Naive thymus-derived CD8-positive, alpha-beta T cell (primary cell): ENCODE results near the gene DPP6. TPM values are rescaled to one million over a fixed set of nuclear protein-coding genes. Genes with fewer than 3 reads are reported as not detected.

ENCODE experiments used
- ATAC-seq, 2 donors: fragments of 150-1000 bp; cut with Tn5 transposase in 1 of 2; sonication (Bioruptor Pico), chemical (Tn5 transposase) in 1 of 2; 1 replicate in 1 of 2; 2 replicates in 1 of 2; pipeline ENCODE4 v1.10.0; 2021; ENCODE audit warnings: mild to moderate bottlenecking in 2 of 2, moderate library complexity in 2 of 2
- POLR2A ChIA-PET: fragments of 350-600 bp; sonication (Branson Sonifier 250); formaldehyde crosslinking; loops from one replicate; lab custom pipeline; 2021; ENCODE audit warnings: antibody characterized with exemption; lab: Charles Lee
- DNase-seq, 10 donors: peaks; one replicate each; pipeline versions ENCODE4 v3.0.0 to v3.0.0-alpha.2; 2020 to 2022
- H3K27ac Mint-ChIP-seq, 10 donors: one replicate each; pipeline ENCODE4 v1.8.0; 2020 to 2022; ENCODE audit warnings: mild to moderate bottlenecking in 10 of 10, mixed read lengths in 10 of 10, moderate library complexity in 4 of 10, inconsistent platforms in 1 of 10
- H3K27me3 Mint-ChIP-seq, 5 donors: one replicate each; pipeline ENCODE4 v1.8.0; 2021 to 2022; ENCODE audit warnings: mixed read lengths in 5 of 5
- H3K36me3 Mint-ChIP-seq, 3 donors: one replicate each; pipeline ENCODE4 v1.8.0; 2020 to 2022; ENCODE audit warnings: mixed read lengths in 3 of 3, mild to moderate bottlenecking in 2 of 3, inconsistent platforms in 1 of 3
- H3K4me1 Mint-ChIP-seq, 4 donors: one replicate each; pipeline ENCODE4 v1.8.0; 2021 to 2022; ENCODE audit warnings: mixed read lengths in 4 of 4
- H3K4me3 Mint-ChIP-seq, 10 donors: one replicate each; pipeline ENCODE4 v1.8.0; 2020 to 2022; ENCODE audit warnings: mild to moderate bottlenecking in 10 of 10, mixed read lengths in 10 of 10, moderate library complexity in 6 of 10, inconsistent platforms in 1 of 10
- H3K9me3 Mint-ChIP-seq, 9 donors: one replicate each; pipeline ENCODE4 v1.8.0; 2020 to 2022; ENCODE audit warnings: mixed read lengths in 9 of 9, mild to moderate bottlenecking in 3 of 9, inconsistent platforms in 1 of 9, moderate library complexity in 1 of 9
- polyA plus RNA-seq, 3 donors: library from polyadenylated mRNA; unstranded; fragments of 300-500 nt; fragmentation: Illumina TruSeq; gene quantifications; one replicate each; pipeline ENCODE4 v1.2.3, GENCODE V29; 2021
- total RNA-seq, 8 experiments: library from RNA in 2 of 8; stranded (reverse) in 2 of 8; gene quantifications; one replicate each; pipeline ENCODE4 v1.2.3 and lab custom pipeline; 2021 to 2026

DPP6 gene
- total and polyA plus RNA-seq, 5 experiments from 2014 or later = not detected

GRCh38 chr7:154304740-154305700, 252.8 kb downstream of the DPP6 start:
- Mint-ChIP-seq H3K9me3 (peaks cover 0 to 7% (median 0%) of the 10 kb centered on the region in 9 donors), H3K27me3 (peaks cover 2 to 29% (median 12%) of the 10 kb centered on the region in 5 donors), H3K36me3 (no peaks in the 10 kb centered on the region), H3K27ac (no peak overlapping the region), H3K4me3 (no peak overlapping the region), H3K4me1 (no peaks in the 10 kb centered on the region)
- DNase-seq (no peak), ATAC-seq (no peak)
- POLR2A ChIA-PET = no interaction called here

- POLR2A ChIA-PET = no interaction called here
- no peak for ATAC-seq
- H3K27ac Mint-ChIP-seq = no peak overlapping the region
- no peak for DNase-seq
- no peaks in the 10 kb centered on the region for H3K4me1 Mint-ChIP-seq
- peaks cover 0 to 7% (median 0%) of the 10 kb centered on the region in 9 donors for H3K9me3 Mint-ChIP-seq
- H3K27me3 Mint-ChIP-seq = peaks cover 2 to 29% (median 12%) of the 10 kb centered on the region in 5 donors
- H3K4me3 Mint-ChIP-seq = no peak overlapping the region
- no peaks in the 10 kb centered on the region for H3K36me3 Mint-ChIP-seq
Measured at GRCh38 chr7:154306036-154306435, 253.8 kb downstream of the DPP6 start.

- no peak overlapping the region for H3K27ac Mint-ChIP-seq
- peaks cover 2 to 28% (median 11%) of the 10 kb centered on the region in 5 donors for H3K27me3 Mint-ChIP-seq
- no peak overlapping the region for H3K4me3 Mint-ChIP-seq
- POLR2A ChIA-PET = no interaction called here
- no peaks in the 10 kb centered on the region for H3K4me1 Mint-ChIP-seq
- ATAC-seq (no peak), DNase-seq (no peak)
- H3K36me3 Mint-ChIP-seq = no peaks in the 10 kb centered on the region
- peaks cover 0 to 7% (median 2%) of the 10 kb centered on the region in 9 donors for H3K9me3 Mint-ChIP-seq
Measured at GRCh38 chr7:154308928-154309327, 256.7 kb downstream of the DPP6 start.

- H3K9me3 Mint-ChIP-seq = peaks cover 0 to 7% (median 2%) of the 10 kb centered on the region in 9 donors
- H3K4me3 Mint-ChIP-seq = no peak overlapping the region
- POLR2A ChIA-PET = no interaction called here
- DNase-seq (no peak), ATAC-seq (no peak)
- peaks cover 0 to 17% (median 6%) of the 10 kb centered on the region in 5 donors for H3K27me3 Mint-ChIP-seq
- H3K36me3 Mint-ChIP-seq = no peaks in the 10 kb centered on the region
- no peaks in the 10 kb centered on the region for H3K4me1 Mint-ChIP-seq
- H3K27ac Mint-ChIP-seq = no peak overlapping the region
Measured at GRCh38 chr7:154310114-154310513, 257.9 kb downstream of the DPP6 start.

- Mint-ChIP-seq H3K27me3 (peaks cover 0 to 5% (median 0%) of the 10 kb centered on the region in 5 donors), H3K36me3 (no peaks in the 10 kb centered on the region), H3K4me1 (no peaks in the 10 kb centered on the region), H3K4me3 (no peak overlapping the region), H3K9me3 (peaks cover 0 to 11% (median 3%) of the 10 kb centered on the region in 9 donors), H3K27ac (no peak overlapping the region)
- no peak for ATAC-seq
- POLR2A ChIA-PET = no interaction called here
- DNase-seq = no peak
Measured at GRCh38 chr7:154324196-154324595, 272.0 kb downstream of the DPP6 start.

- Mint-ChIP-seq H3K4me3 (no peak overlapping the region), H3K4me1 (no peaks in the 10 kb centered on the region), H3K27ac (no peak overlapping the region), H3K9me3 (peaks cover 2 to 17% (median 7%) of the 10 kb centered on the region in 9 donors), H3K27me3 (peaks cover 0 to 5% (median 0%) of the 10 kb centered on the region in 5 donors), H3K36me3 (no peaks in the 10 kb centered on the region)
- ATAC-seq (no peak), DNase-seq (no peak)
- POLR2A ChIA-PET = no interaction called here
Measured at GRCh38 chr7:154326421-154326820, 274.2 kb downstream of the DPP6 start.

- POLR2A ChIA-PET = no interaction called here
- no peak for ATAC-seq
- DNase-seq = no peak
- peaks cover 0 to 5% (median 0%) of the 10 kb centered on the region in 5 donors for H3K27me3 Mint-ChIP-seq
- H3K27ac Mint-ChIP-seq = no peak overlapping the region
- H3K4me3 Mint-ChIP-seq = no peak overlapping the region
- H3K36me3 Mint-ChIP-seq = no peaks in the 10 kb centered on the region
- H3K9me3 Mint-ChIP-seq = peaks cover 0 to 20% (median 7%) of the 10 kb centered on the region in 9 donors
- no peaks in the 10 kb centered on the region for H3K4me1 Mint-ChIP-seq
Measured at GRCh38 chr7:154330318-154330717, 278.1 kb downstream of the DPP6 start.

- no peaks in the 10 kb centered on the region for H3K36me3 Mint-ChIP-seq
- no peaks in the 10 kb centered on the region for H3K4me1 Mint-ChIP-seq
- ATAC-seq = no peak
- POLR2A ChIA-PET = no interaction called here
- H3K27me3 Mint-ChIP-seq = peaks cover 0 to 1% (median 0%) of the 10 kb centered on the region in 5 donors
- no peak overlapping the region for H3K4me3 Mint-ChIP-seq
- no peak for DNase-seq
- peaks cover 0 to 18% (median 7%) of the 10 kb centered on the region in 9 donors for H3K9me3 Mint-ChIP-seq
- H3K27ac Mint-ChIP-seq = no peak overlapping the region
Measured at GRCh38 chr7:154332811-154333580, 280.8 kb downstream of the DPP6 start.

GRCh38 chr7:154336295-154336694, 284.1 kb downstream of the DPP6 start:
- H3K36me3 Mint-ChIP-seq = no peaks in the 10 kb centered on the region
- ATAC-seq = no peak
- no peak overlapping the region for H3K27ac Mint-ChIP-seq
- peaks cover 0 to 1% (median 0%) of the 10 kb centered on the region in 5 donors for H3K27me3 Mint-ChIP-seq
- no peak overlapping the region for H3K4me3 Mint-ChIP-seq
- no peak for DNase-seq
- POLR2A ChIA-PET = no interaction called here
- H3K4me1 Mint-ChIP-seq = peaks cover 0 to 2% (median 0%) of the 10 kb centered on the region in 4 donors
- peaks cover 0 to 5% (median 2%) of the 10 kb centered on the region in 9 donors for H3K9me3 Mint-ChIP-seq

- no peaks in the 10 kb centered on the region for H3K36me3 Mint-ChIP-seq
- no peak for ATAC-seq
- peaks cover 0 to 2% (median 0%) of the 10 kb centered on the region in 4 donors for H3K4me1 Mint-ChIP-seq
- peaks cover 0 to 4% (median 2%) of the 10 kb centered on the region in 9 donors for H3K9me3 Mint-ChIP-seq
- DNase-seq = no peak
- POLR2A ChIA-PET = no interaction called here
- H3K4me3 Mint-ChIP-seq = no peak overlapping the region
- H3K27ac Mint-ChIP-seq = no peak overlapping the region
- peaks cover 0 to 1% (median 0%) of the 10 kb centered on the region in 5 donors for H3K27me3 Mint-ChIP-seq
Measured at GRCh38 chr7:154338701-154339506, 286.7 kb downstream of the DPP6 start.

- DNase-seq = no peak
- peaks cover 0 to 8% (median 0%) of the 10 kb centered on the region in 9 donors for H3K9me3 Mint-ChIP-seq
Measured at GRCh38 chr7:154342971-154343633, 290.9 kb downstream of the DPP6 start.

More at GRCh38 chr7:154342971-154343633, 290.9 kb downstream of the DPP6 start:
- POLR2A ChIA-PET = no interaction called here
- Mint-ChIP-seq H3K27me3 (no peaks in the 10 kb centered on the region), H3K36me3 (no peaks in the 10 kb centered on the region), H3K4me3 (no peak overlapping the region), H3K4me1 (peaks cover 0 to 2% (median 0%) of the 10 kb centered on the region in 4 donors), H3K27ac (no peak overlapping the region)
- no peak for ATAC-seq
